HG03439 (cell line): ENCODE results near the gene TFDP1.

Source experiments
- ATAC-seq: cut with Tn5 transposase; IDR thresholded peaks from one replicate; pipeline ENCODE4 v1.9.1; 2021; ENCODE audit warnings: mild to moderate bottlenecking, moderate library complexity; ENCODE audit not compliant: unreplicated experiment

The TFDP1 gene

GRCh38 chr13:113630804-113631203 lies 46.3 kb downstream of the TFDP1 start:
- ATAC-seq: no peak

- no peak for ATAC-seq
These were observed 47.0 kb downstream of the TFDP1 start for GRCh38 chr13:113631341-113632095.

GRCh38 chr13:113632706-113633484 lies 48.3 kb downstream of the TFDP1 start:
- no peak for ATAC-seq

GRCh38 chr13:113633485-113633873 lies 48.9 kb downstream of the TFDP1 start:
- ATAC-seq: no peak

GRCh38 chr13:113634279-113635047 lies 49.9 kb downstream of the TFDP1 start:
- ATAC-seq: no peak

GRCh38 chr13:113635048-113635420 lies 50.5 kb downstream of the TFDP1 start:
- ATAC-seq: no peak

GRCh38 chr13:113635709-113636108 lies 51.2 kb downstream of the TFDP1 start:
- no peak for ATAC-seq

GRCh38 chr13:113636266-113636963 lies 51.9 kb downstream of the TFDP1 start:
- ATAC-seq: no peak

GRCh38 chr13:113637262-113638160 lies 53.0 kb downstream of the TFDP1 start:
- ATAC-seq: no peak

- no peak for ATAC-seq
These were observed 53.7 kb downstream of the TFDP1 start for GRCh38 chr13:113638173-113638746.

GRCh38 chr13:113638806-113639205 lies 54.3 kb downstream of the TFDP1 start:
- ATAC-seq: no peak

- ATAC-seq: no peak
These were observed 55.2 kb downstream of the TFDP1 start for GRCh38 chr13:113639616-113640262.

GRCh38 chr13:113641426-113641825 lies 56.9 kb downstream of the TFDP1 start:
- no peak for ATAC-seq

GRCh38 chr13:113642563-113642962 lies 58.0 kb downstream of the TFDP1 start:
- no peak for ATAC-seq

GRCh38 chr13:113643593-113643992 lies 59.0 kb downstream of the TFDP1 start:
- no peak for ATAC-seq

- no peak for ATAC-seq
These were observed 60.2 kb downstream of the TFDP1 start for GRCh38 chr13:113644800-113645199.

- no peak for ATAC-seq
These were observed 60.8 kb downstream of the TFDP1 start for GRCh38 chr13:113645329-113645728.

- no peak for ATAC-seq
These were observed 61.8 kb downstream of the TFDP1 start for GRCh38 chr13:113646376-113646775.

- ATAC-seq: no peak
These were observed 62.4 kb downstream of the TFDP1 start for GRCh38 chr13:113646921-113647340.
